ENCODE results near the gene AFAP1. TPM values are rescaled to one million over a fixed set of nuclear protein-coding genes. Genes with fewer than 3 reads are reported as not detected.
A peak's percentile ranks its signal among the peaks of the same experiment; 100 is the strongest.

Gene AFAP1
- total and polyA plus RNA-seq, 2 donors from 2014 or later = 2.6 to 26.3 TPM

DNA sequence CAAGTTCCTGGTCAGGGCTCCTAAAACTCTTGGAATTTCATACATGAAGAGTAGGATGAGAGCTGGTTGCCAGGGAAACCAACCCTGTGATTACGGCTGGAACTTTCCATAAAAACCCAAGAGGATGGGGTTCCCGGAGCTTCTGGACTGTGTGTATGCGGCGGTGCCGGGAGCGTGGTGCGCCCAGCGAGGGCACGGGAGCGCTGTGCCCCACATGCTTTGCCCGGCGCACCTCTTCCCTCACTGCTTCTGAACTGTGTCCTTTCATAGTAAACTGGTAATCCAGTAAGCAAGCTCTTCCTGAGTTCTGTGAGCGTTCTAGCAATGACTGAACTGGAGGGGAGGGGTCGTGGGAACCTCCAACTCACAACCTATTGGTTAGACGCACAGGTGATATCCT is 152.6 kb downstream of the AFAP1 start:
- intact Hi-C loops (cut with DNase I) = no loop called here
- FAIRE-seq (no peak), DNase-seq (no peak)
- Histone ChIP-seq H3K9ac (ENCODE audit: low read length in 3 of 3) (no peak overlapping the region), H3K4me1 (ENCODE audit: control insufficient read depth in 2 of 3, insufficient read depth in 2 of 3, low read depth in 1 of 3, low read length in 3 of 3) (peaks cover 0 to 1% (median 0%) of the 10 kb centered on the region in 3 donors), H3K27me3 (ENCODE audit: control insufficient read depth, insufficient read depth, low read length) (no peaks in the 10 kb centered on the region), H3K4me3 (ENCODE audit: low read length in 3 of 3) (no peak overlapping the region), H3K9me3 (ENCODE audit: control insufficient read depth in 2 of 3, insufficient read depth in 1 of 3, low read length in 3 of 3) (no peaks in the 10 kb centered on the region), H3K36me3 (ENCODE audit: control insufficient read depth in 2 of 3, insufficient read depth in 3 of 3, low read length in 3 of 3) (peaks cover 0 to 4% (median 2%) of the 10 kb centered on the region in 3 donors), H3K27ac (ENCODE audit: low read depth in 2 of 2, low read length in 2 of 2) (no peak overlapping the region)
- TF ChIP-seq, protein P1, sequence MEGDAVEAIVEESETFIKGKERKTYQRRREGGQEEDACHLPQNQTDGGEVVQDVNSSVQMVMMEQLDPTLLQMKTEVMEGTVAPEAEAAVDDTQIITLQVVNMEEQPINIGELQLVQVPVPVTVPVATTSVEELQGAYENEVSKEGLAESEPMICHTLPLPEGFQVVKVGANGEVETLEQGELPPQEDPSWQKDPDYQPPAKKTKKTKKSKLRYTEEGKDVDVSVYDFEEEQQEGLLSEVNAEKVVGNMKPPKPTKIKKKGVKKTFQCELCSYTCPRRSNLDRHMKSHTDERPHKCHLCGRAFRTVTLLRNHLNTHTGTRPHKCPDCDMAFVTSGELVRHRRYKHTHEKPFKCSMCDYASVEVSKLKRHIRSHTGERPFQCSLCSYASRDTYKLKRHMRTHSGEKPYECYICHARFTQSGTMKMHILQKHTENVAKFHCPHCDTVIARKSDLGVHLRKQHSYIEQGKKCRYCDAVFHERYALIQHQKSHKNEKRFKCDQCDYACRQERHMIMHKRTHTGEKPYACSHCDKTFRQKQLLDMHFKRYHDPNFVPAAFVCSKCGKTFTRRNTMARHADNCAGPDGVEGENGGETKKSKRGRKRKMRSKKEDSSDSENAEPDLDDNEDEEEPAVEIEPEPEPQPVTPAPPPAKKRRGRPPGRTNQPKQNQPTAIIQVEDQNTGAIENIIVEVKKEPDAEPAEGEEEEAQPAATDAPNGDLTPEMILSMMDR (IDR thresholded peaks at IDR 0.05; ENCODE audit: borderline replicate concordance, extremely low read depth, insufficient read depth) = no peak

DNA sequence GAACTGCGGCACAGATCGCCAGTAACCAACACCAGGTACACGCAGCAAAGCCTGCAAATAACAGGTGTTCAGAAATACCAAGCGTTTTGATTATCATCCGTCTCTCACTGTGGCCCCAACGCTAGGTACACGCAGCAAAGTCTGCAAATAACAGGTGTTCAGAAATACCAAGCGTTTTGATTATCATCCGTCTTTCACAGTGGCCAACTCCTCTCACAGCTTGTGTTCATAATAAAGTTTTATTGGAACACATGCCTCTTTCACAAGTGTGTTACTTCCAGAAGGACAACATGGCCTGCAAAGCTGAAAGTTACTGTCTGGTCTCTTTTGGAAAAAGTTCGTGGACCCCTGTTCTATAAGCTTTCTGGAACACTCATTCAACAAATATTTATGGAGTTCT is 153.1 kb downstream of the AFAP1 start:
- Histone ChIP-seq H3K27me3 (ENCODE audit: control insufficient read depth, insufficient read depth, low read length) (no peaks in the 10 kb centered on the region), H3K36me3 (ENCODE audit: control insufficient read depth in 2 of 3, insufficient read depth in 3 of 3, low read length in 3 of 3) (peaks cover 0 to 4% (median 2%) of the 10 kb centered on the region in 3 donors), H3K4me3 (ENCODE audit: low read length in 3 of 3) (no peak overlapping the region), H3K27ac (ENCODE audit: low read depth in 2 of 2, low read length in 2 of 2) (no peak overlapping the region), H3K4me1 (ENCODE audit: control insufficient read depth in 2 of 3, insufficient read depth in 2 of 3, low read depth in 1 of 3, low read length in 3 of 3) (peaks cover 0 to 5% (median 1%) of the 10 kb centered on the region in 3 donors), H3K9ac (ENCODE audit: low read length in 3 of 3) (no peak overlapping the region), H3K9me3 (ENCODE audit: control insufficient read depth in 2 of 3, insufficient read depth in 1 of 3, low read length in 3 of 3) (no peaks in the 10 kb centered on the region)
- intact Hi-C loops (cut with DNase I) = no loop called here
- DNase-seq (no peak), FAIRE-seq (no peak)
- TF ChIP-seq, protein P1 (IDR thresholded peaks at IDR 0.05; ENCODE audit: borderline replicate concordance, extremely low read depth, insufficient read depth) = no peak

DNA sequence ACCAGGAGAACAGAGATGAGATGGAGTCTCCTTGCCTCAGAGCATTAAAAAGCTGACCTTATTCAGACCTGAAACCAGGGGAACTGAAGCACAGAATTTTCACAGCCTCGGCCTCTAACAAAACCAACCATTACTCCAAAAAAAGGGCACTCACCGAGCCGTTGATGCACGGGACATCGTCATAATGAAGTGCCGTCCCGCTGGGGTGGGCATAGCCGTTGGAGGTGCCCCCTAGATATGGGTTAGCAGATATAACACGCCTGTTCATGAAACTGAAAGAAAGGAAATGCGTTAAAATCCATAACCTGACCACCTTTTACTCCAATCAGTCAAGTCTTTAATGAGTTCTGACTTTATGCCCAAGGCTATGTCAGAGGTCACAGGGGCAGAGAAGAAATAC is 153.6 kb downstream of the AFAP1 start:
- FAIRE-seq (no peak), DNase-seq (peak in 1 of 5 donors; percentile 19)
- no peak overlapping the region for H3K4me3 ChIP-seq (ENCODE audit: low read length in 3 of 3)
- TF ChIP-seq, protein P1 (IDR thresholded peaks at IDR 0.05; ENCODE audit: borderline replicate concordance, extremely low read depth, insufficient read depth) = no peak
- peaks cover 0 to 4% (median 2%) of the 10 kb centered on the region in 3 donors for H3K36me3 ChIP-seq (ENCODE audit: control insufficient read depth in 2 of 3, insufficient read depth in 3 of 3, low read length in 3 of 3)
- no peaks in the 10 kb centered on the region for H3K27me3 ChIP-seq (ENCODE audit: control insufficient read depth, insufficient read depth, low read length)
- intact Hi-C loops (cut with DNase I) = no loop called here
- H3K4me1 ChIP-seq (ENCODE audit: control insufficient read depth in 2 of 3, insufficient read depth in 2 of 3, low read depth in 1 of 3, low read length in 3 of 3) = peaks cover 0 to 6% (median 6%) of the 10 kb centered on the region in 3 donors
- H3K27ac ChIP-seq (ENCODE audit: low read depth in 2 of 2, low read length in 2 of 2) = no peak overlapping the region
- no peak overlapping the region for H3K9ac ChIP-seq (ENCODE audit: low read length in 3 of 3)
- no peaks in the 10 kb centered on the region for H3K9me3 ChIP-seq (ENCODE audit: control insufficient read depth in 2 of 3, insufficient read depth in 1 of 3, low read length in 3 of 3)

DNA sequence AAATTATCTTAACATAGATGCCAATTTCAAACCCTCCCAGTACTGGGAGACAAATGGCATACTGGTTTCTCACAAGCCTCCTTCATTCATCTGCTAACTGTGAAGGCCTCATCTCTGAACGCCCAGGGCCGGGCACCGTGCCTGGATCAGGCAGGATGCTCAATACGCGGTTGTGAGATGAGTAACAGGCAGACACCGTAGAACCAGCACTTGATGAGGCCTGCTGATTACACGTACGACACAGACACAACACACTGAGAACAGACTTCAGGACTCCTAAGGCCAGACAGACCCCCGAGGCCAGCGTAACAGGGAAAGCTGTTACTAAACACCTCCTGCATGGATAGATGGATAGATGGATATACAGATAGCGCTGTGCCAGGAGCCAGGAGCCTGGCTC is 154.6 kb downstream of the AFAP1 start:
- Histone ChIP-seq H3K9ac (ENCODE audit: low read length in 3 of 3) (no peak overlapping the region), H3K27me3 (ENCODE audit: control insufficient read depth, insufficient read depth, low read length) (no peaks in the 10 kb centered on the region), H3K4me1 (ENCODE audit: control insufficient read depth in 2 of 3, insufficient read depth in 2 of 3, low read depth in 1 of 3, low read length in 3 of 3) (peaks cover 0 to 9% (median 6%) of the 10 kb centered on the region in 3 donors), H3K27ac (ENCODE audit: low read depth in 2 of 2, low read length in 2 of 2) (no peak overlapping the region), H3K4me3 (ENCODE audit: low read length in 3 of 3) (no peak overlapping the region), H3K9me3 (ENCODE audit: control insufficient read depth in 2 of 3, insufficient read depth in 1 of 3, low read length in 3 of 3) (no peaks in the 10 kb centered on the region), H3K36me3 (ENCODE audit: control insufficient read depth in 2 of 3, insufficient read depth in 3 of 3, low read length in 3 of 3) (peaks cover 0 to 4% (median 2%) of the 10 kb centered on the region in 3 donors)
- TF ChIP-seq, protein P1 (IDR thresholded peaks at IDR 0.05; ENCODE audit: borderline replicate concordance, extremely low read depth, insufficient read depth) = no peak
- intact Hi-C loops (cut with DNase I) = no loop called here
- no peak for FAIRE-seq
- peak in 1 of 5 donors; percentile 24 for DNase-seq

All from kidney (tissue), 14 donors.